Esophagus muscularis mucosa (tissue), 4 donors: ENCODE measurements around the gene CRYL1. TPM values are rescaled to one million over a fixed set of nuclear protein-coding genes. Genes with fewer than 3 reads are reported as not detected.

ENCODE experiments used
- DNase-seq: peaks from one replicate; pipeline ENCODE4 v3.0.0-alpha.2; 2017; ENCODE audit errors: extremely low spot score
- H3K27ac ChIP-seq, 4 donors: fragments of 200-600 bp; sonication (generic); replicated peaks in 1 of 4; 1 replicate in 3 of 4; 2 replicates in 1 of 4; pipeline ENCODE4 v1.5.1; 2016 to 2019; ENCODE audit warnings: mild to moderate bottlenecking in 1 of 4
- H3K27me3 ChIP-seq, 4 donors: fragments of 200-600 bp; sonication (generic); one replicate each; pipeline versions ENCODE4 v1.5.1 to v1.6.0; 2016 to 2019
- H3K36me3 ChIP-seq, 4 donors: fragments of 200-600 bp; sonication (generic); one replicate each; pipeline ENCODE4 v1.5.1; 2016 to 2019
- H3K4me1 ChIP-seq, 4 donors: fragments of 200-600 bp; sonication (generic); one replicate each; pipeline ENCODE4 v1.5.1; 2016 to 2019
- H3K4me3 ChIP-seq, 4 donors: fragments of 200-600 bp; sonication (generic); 1 replicate in 2 of 4; 2 replicates in 2 of 4; pipeline ENCODE4 v1.5.1; 2016 to 2019; ENCODE audit warnings: mild to moderate bottlenecking in 4 of 4, moderate library complexity in 1 of 4
- H3K9me3 ChIP-seq, 4 donors: fragments of 200-600 bp; sonication (generic); 1 replicate in 3 of 4; 2 replicates in 1 of 4; pipeline ENCODE4 v1.5.1; 2016 to 2019
- EP300 ChIP-seq: sonication (generic); formaldehyde crosslinking; IDR thresholded peaks from one replicate; pipeline ENCODE4 v1.6.1; 2017; ENCODE audit warnings: antibody characterized with exemption
- POLR2A ChIP-seq: fragments of 450-650 bp; IDR thresholded peaks from one replicate; pipeline ENCODE4 v1.6.1; 2017; ENCODE audit warnings: antibody characterized with exemption, moderate library complexity, mild to moderate bottlenecking, low read depth
- POLR2AphosphoS5 ChIP-seq, 2 donors: sonication (generic); formaldehyde crosslinking; IDR thresholded peaks; one replicate each; pipeline ENCODE4 v1.6.1; 2017; ENCODE audit warnings: antibody characterized with exemption in 2 of 2
- WGBS: methylation state at CpG from one replicate; pipeline ENCODE4 v1.1.5; 2018; 5-methylcytosine and 5-hydroxymethylcytosine counted together
- intact Hi-C: fragments of 100-400 bp; cut with DNase I; formaldehyde crosslinking; loops from one replicate; pipeline ENCODE4 v1.15.1; 2023
- total RNA-seq, 4 donors: library from RNA; depleted of rRNA; stranded (reverse); fragments of >200 nt; gene quantifications; one replicate each; pipeline versions ENCODE4 v1.1.0 to v1.2.1, GENCODE V29; 2016
- TF ChIP-seq, protein P1 (sequence below), 3 experiments: fragments of 200-600 bp in 2 of 3; fragments of 450-650 bp in 1 of 3; sonication (generic) in 2 of 3; IDR thresholded peaks; one replicate each; pipeline ENCODE4 v1.5.1; 2017 to 2019; ENCODE audit warnings: antibody characterized with exemption in 3 of 3, mild to moderate bottlenecking in 2 of 3, moderate library complexity in 1 of 3

Gene CRYL1
- total RNA-seq, 4 donors from 2014 or later: 42.3 to 59.3 (median 45.4) TPM

DNA sequence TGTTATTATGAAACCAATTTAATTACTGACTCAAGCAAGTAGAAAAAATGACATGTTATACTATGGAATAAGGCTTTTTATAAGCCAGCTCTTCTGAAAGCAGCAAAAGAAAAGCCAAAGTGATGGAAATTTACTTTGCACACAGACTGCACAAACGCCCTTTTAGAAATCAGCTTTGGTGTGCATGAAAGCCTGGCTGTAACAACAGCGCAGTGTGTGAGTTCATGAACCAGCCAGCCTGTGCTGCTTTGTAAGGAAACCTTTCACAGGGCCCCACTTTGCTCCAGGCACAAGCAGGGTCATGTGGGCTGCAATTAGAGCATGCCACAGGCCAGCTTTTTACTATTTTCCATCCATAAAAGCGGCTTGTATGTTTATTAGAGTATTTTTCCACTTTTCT, 27.7 kb upstream of the CRYL1 start:
- intact Hi-C loops: no loop called here
- DNase-seq: no peak
- Histone ChIP-seq H3K9me3 (no peaks in the 10 kb centered on the region), H3K27me3 (no peaks in the 10 kb centered on the region), H3K4me1 (no peaks in the 10 kb centered on the region), H3K36me3 (no peaks in the 10 kb centered on the region), H3K27ac (no peak overlapping the region), H3K4me3 (no peak overlapping the region)
- no peak for TF ChIP-seq EP300
- no peak for TF ChIP-seq POLR2AphosphoS5 (IDR thresholded peaks at IDR 0.05)
- TF ChIP-seq, protein P1, sequence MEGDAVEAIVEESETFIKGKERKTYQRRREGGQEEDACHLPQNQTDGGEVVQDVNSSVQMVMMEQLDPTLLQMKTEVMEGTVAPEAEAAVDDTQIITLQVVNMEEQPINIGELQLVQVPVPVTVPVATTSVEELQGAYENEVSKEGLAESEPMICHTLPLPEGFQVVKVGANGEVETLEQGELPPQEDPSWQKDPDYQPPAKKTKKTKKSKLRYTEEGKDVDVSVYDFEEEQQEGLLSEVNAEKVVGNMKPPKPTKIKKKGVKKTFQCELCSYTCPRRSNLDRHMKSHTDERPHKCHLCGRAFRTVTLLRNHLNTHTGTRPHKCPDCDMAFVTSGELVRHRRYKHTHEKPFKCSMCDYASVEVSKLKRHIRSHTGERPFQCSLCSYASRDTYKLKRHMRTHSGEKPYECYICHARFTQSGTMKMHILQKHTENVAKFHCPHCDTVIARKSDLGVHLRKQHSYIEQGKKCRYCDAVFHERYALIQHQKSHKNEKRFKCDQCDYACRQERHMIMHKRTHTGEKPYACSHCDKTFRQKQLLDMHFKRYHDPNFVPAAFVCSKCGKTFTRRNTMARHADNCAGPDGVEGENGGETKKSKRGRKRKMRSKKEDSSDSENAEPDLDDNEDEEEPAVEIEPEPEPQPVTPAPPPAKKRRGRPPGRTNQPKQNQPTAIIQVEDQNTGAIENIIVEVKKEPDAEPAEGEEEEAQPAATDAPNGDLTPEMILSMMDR (IDR thresholded peaks at IDR 0.05): no peak
- no peak for TF ChIP-seq POLR2A
- WGBS: 67% methylated on average over 3 of the region's 3 CpGs

DNA sequence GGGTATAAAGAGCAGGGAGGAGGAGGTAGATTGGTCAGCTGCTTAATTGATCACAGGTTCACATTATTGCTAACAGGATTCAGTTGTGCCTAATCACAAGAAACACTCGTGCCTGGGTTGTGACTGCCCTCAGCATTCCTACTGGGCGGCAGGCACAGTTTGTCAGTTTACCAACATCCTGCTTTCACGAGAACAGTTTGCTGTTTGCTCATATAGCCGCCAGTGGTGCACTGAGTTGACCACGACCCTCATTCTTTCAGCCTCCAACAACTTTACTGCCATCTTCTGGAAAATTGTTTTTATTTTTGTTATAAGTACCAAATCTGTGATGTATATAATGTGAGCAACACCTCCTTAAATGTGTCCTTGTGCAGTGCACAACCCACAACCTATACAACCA, 25.1 kb upstream of the CRYL1 start:
- 75% methylated on average over 3 of the region's 5 CpGs for WGBS
- Histone ChIP-seq H3K36me3 (no peaks in the 10 kb centered on the region), H3K4me3 (no peak overlapping the region), H3K4me1 (no peaks in the 10 kb centered on the region), H3K9me3 (no peaks in the 10 kb centered on the region), H3K27ac (no peak overlapping the region), H3K27me3 (no peaks in the 10 kb centered on the region)
- DNase-seq: no peak
- intact Hi-C loops: no loop called here
- TF ChIP-seq POLR2A (no peak), POLR2AphosphoS5 (IDR thresholded peaks at IDR 0.05) (no peak), EP300 (no peak)
- TF ChIP-seq, protein P1 (IDR thresholded peaks at IDR 0.05): no peak

DNA sequence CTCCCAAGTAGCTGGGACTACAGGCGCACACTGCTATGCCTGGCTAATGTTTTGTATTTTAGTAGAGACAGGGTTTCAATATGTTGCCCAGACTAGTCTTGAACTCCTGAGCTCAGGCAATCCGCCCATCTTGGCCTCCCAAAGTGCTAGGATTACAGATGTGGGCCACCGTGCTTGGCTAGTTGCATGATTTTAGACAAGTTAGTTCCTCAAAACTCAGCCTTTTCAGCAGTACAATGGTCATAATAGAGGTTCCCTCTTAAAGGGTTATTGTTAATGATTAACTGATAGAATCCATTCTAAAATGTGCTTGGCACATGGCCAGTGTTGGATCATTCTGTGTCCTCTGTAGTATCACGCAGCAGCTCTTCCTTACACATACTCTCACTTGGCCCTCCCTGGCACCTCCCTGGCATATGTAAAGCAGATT, 21.8 kb upstream of the CRYL1 start:
- Histone ChIP-seq H3K27me3 (no peaks in the 10 kb centered on the region), H3K4me3 (no peak overlapping the region), H3K9me3 (no peaks in the 10 kb centered on the region), H3K36me3 (no peaks in the 10 kb centered on the region), H3K27ac (no peak overlapping the region), H3K4me1 (no peaks in the 10 kb centered on the region)
- TF ChIP-seq EP300: no peak
- no peak for TF ChIP-seq POLR2AphosphoS5 (IDR thresholded peaks at IDR 0.05)
- TF ChIP-seq, protein P1 (IDR thresholded peaks at IDR 0.05): no peak
- TF ChIP-seq POLR2A: no peak
- no peak for DNase-seq
- intact Hi-C loops: no loop called here
- 78% methylated on average over 4 of the region's 4 CpGs for WGBS

GRCh38 chr13:20546556-20546955, 20.9 kb upstream of the CRYL1 start:
- H3K4me3 ChIP-seq: no peak overlapping the region
- WGBS: 64% methylated on average over 1 of the region's 1 CpG
- no peaks in the 10 kb centered on the region for H3K9me3 ChIP-seq
- intact Hi-C loops: no loop called here
- no peaks in the 10 kb centered on the region for H3K27me3 ChIP-seq
- no peak overlapping the region for H3K27ac ChIP-seq
- DNase-seq: no peak
- TF ChIP-seq POLR2AphosphoS5 (IDR thresholded peaks at IDR 0.05) (no peak), EP300 (no peak)
- no peaks in the 10 kb centered on the region for H3K36me3 ChIP-seq
- no peaks in the 10 kb centered on the region for H3K4me1 ChIP-seq

DNA sequence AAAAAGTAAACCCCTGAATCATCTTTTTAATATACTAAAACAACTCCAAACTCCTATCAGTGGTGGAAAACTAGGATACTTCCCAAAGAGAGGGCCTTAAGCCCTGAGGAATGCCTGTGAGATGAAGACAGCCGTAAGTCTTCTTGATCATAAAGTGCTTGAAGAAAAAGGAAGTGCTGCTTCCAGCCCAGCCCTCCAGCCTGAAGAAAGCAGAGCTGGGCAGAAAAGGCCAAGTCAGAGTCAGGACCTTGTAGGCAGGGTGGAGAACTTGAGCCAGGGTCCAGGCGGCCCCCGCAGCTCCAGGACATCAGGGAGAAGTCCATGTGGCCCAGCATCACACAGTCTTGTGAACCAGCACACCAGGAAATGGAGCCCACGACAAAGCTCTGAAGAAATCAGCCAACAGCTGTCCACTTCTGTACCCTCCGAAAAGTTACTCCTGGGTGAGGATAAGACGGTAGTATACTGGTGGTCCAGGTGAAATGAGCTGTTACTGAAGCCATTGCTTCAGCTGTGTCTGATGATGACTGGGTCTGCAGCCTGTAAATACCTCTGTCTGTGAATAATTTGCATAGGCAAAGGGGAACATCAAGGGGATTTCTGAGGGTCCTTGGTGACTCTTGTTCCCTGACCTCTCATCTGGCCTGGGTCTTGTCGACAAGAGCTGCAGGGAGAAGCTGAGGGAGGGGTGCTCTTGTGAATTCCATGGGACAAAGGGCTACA, 18.7 kb upstream of the CRYL1 start:
- Histone ChIP-seq H3K27ac (no peak overlapping the region), H3K4me3 (no peak overlapping the region), H3K36me3 (no peaks in the 10 kb centered on the region), H3K4me1 (no peaks in the 10 kb centered on the region), H3K9me3 (no peaks in the 10 kb centered on the region), H3K27me3 (no peaks in the 10 kb centered on the region)
- intact Hi-C loops: no loop called here
- TF ChIP-seq POLR2AphosphoS5 (IDR thresholded peaks at IDR 0.05) (no peak), EP300 (no peak)
- TF ChIP-seq, protein P1 (IDR thresholded peaks at IDR 0.05): no peak
- WGBS: 83% methylated on average over 7 of the region's 7 CpGs
- DNase-seq: no peak
